Epithelial cell of esophagus (primary cell): ENCODE results near the gene ASB8.

Source experiments
- DNase-seq: peaks from one replicate; pipeline ENCODE4 v3.0.0; 2010; ENCODE audit warnings: low read depth
- H3K4me3 ChIP-seq: 2 replicates; pipeline ENCODE4 v1.5.1; 2011; ENCODE audit warnings: mild to moderate bottlenecking, low read length, control low read depth
- CTCF ChIP-seq: IDR thresholded peaks from 2 replicates; pipeline ENCODE4 v1.5.1; 2011; ENCODE audit warnings: low read depth, mild to moderate bottlenecking, low read length, control low read depth, inconsistent platforms; ENCODE audit not compliant: insufficient read depth; ENCODE audit errors: missing control alignments

Gene ASB8

GRCh38 chr12:48106681-48107613, 50.4 kb downstream of the ASB8 start:
- no peak for TF ChIP-seq CTCF
- no peak for DNase-seq
- peak overlapping the region; percentile 79 for H3K4me3 ChIP-seq

- H3K4me3 ChIP-seq = peak within 1 kb of the TSS; percentile 79
- TF ChIP-seq CTCF = peak; percentile 24
- DNase-seq = peak; percentile 83
Measured at GRCh38 chr12:48105867-48106680, 51.2 kb downstream of the ASB8 start, which contains the start of gene SENP1. Gene SENP1, minus strand, starts transcription at chr12:48106079. Its CDS starts 4,607 bp downstream, at chr12:48101472.

DNA sequence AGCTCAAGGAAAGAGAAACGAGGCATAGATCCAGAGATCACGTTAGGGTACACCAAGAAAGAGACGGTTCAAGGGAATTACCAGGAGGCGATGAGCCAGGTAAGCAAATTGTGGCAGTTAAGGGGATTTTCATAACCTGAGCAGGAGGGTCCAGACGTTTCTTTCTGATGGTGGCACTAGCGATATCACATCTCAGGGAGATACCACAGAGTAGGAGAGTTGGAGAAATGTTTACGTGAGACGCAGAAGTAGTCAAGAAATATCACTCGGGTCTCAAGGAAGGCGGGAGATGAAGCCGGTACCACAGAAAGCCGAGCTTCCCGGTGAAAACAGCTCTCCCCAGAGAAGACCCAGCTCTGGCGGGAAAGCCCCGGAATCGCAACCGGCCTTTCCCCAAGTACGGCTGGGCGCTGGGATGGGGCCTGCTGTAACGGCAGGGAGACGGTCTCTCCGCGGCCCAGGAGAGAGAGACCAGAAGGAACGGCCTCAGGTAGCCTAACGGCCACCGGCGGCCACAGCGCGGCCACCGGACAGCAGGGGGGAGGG, 51.9 kb downstream of the ASB8 start:
- H3K4me3 ChIP-seq = peak overlapping the region; percentile 79
- DNase-seq = peak; percentile 40
- TF ChIP-seq CTCF = no peak

GRCh38 chr12:48104531-48104930, 52.8 kb downstream of the ASB8 start:
- H3K4me3 ChIP-seq = peak overlapping the region; percentile 79
- TF ChIP-seq CTCF = no peak
- peak; percentile 68 for DNase-seq
